Mammary epithelial cell (primary cell): ENCODE results near the gene ZFAND3.

Experiments
- CTCF ChIP-seq, 2 donors: IDR thresholded peaks in 1 of 2; conservative IDR thresholded peaks in 1 of 2; 2 replicates each; pipeline ENCODE4 v1.5.1; 2011 to 2012; ENCODE audit warnings: inconsistent platforms in 2 of 2, low read length in 2 of 2, mild to moderate bottlenecking in 2 of 2, control low read depth in 1 of 2, low read depth in 1 of 2; ENCODE audit not compliant: insufficient read depth in 1 of 2; ENCODE audit errors: extremely low read depth in 1 of 2
- EZH2 ChIP-seq: IDR thresholded peaks from 2 replicates; pipeline ENCODE4 v1.6.1; 2012; ENCODE audit warnings: low read length, inconsistent platforms, borderline replicate concordance

- TF ChIP-seq CTCF (conservative IDR thresholded peaks at IDR 0.05 in 1 of 2, IDR thresholded peaks at IDR 0.05 in 1 of 2; ENCODE audit: extremely low read depth in 1 of 2, insufficient read depth in 1 of 2, low read depth in 1 of 2, low read length in 2 of 2), result no peak
- TF ChIP-seq EZH2, result no peak
These were observed 247.9 kb downstream of the ZFAND3 start for GRCh38 chr6:38067263-38067980.
